Neural cell (in vitro differentiated cells): Measurements from ENCODE around the gene HIKESHI. TPM values are rescaled to one million over a fixed set of nuclear protein-coding genes. Genes with fewer than 3 reads are reported as not detected.

Experiments
- H2AFZ ChIP-seq: fragments of 200-600, 300-800 bp; sonication (generic), shearing (Covaris generic); 2 replicates; pipeline ENCODE4 v1.6.0; 2014; ENCODE audit warnings: low read depth, mild to moderate bottlenecking, antibody characterized with exemption, low read length, moderate library complexity
- H3F3A ChIP-seq: fragments of 200-600 bp; shearing (Covaris generic); 2 replicates; pipeline ENCODE4 v1.6.1; 2016; ENCODE audit warnings: mild to moderate bottlenecking, moderate library complexity, mixed read lengths, antibody characterized with exemption, low read length; ENCODE audit not compliant: insufficient read depth, poor library complexity, severe bottlenecking
- H3K27ac ChIP-seq: fragments of 200-600, 300-800 bp; sonication (generic), shearing (Covaris generic); 2 replicates; pipeline ENCODE4 v1.5.1; 2014; ENCODE audit warnings: mild to moderate bottlenecking, low read length, moderate library complexity
- H3K27me3 ChIP-seq: fragments of 300-800, 200-600 bp; sonication (generic), shearing (Covaris generic); 2 replicates; pipeline ENCODE4 v1.6.0; 2014; ENCODE audit warnings: mild to moderate bottlenecking, low read depth, low read length, moderate library complexity; ENCODE audit not compliant: insufficient read depth
- H3K36me3 ChIP-seq: fragments of 300-800, 200-600 bp; sonication (generic), shearing (Covaris generic); 2 replicates; pipeline ENCODE4 v1.5.1; 2014; ENCODE audit warnings: mild to moderate bottlenecking, antibody characterized with exemption, low read length, moderate library complexity; ENCODE audit not compliant: insufficient read depth
- H3K4me2 ChIP-seq: fragments of 300-800, 200-600 bp; sonication (generic), shearing (Covaris generic); 2 replicates; pipeline ENCODE4 v1.6.0; 2014; ENCODE audit warnings: mild to moderate bottlenecking, low read length
- H3K4me3 ChIP-seq: fragments of 300-800, 200-600 bp; sonication (generic), shearing (Covaris generic); 2 replicates; pipeline ENCODE4 v1.5.1; 2014; ENCODE audit warnings: mild to moderate bottlenecking, low read length, moderate library complexity
- H3K79me2 ChIP-seq: fragments of 200-600 bp; shearing (Covaris generic); replicated peaks from 2 replicates; pipeline ENCODE4 v1.6.0; 2014; ENCODE audit warnings: mild to moderate bottlenecking, low read length, moderate library complexity; ENCODE audit not compliant: insufficient read depth
- H3K9ac ChIP-seq: fragments of 300-800, 200-600 bp; sonication (generic), shearing (Covaris generic); 2 replicates; pipeline ENCODE4 v1.6.1; 2016; ENCODE audit warnings: mild to moderate bottlenecking, low read length, mixed read lengths
- H3K9me2 ChIP-seq: fragments of 200-600 bp; shearing (Covaris generic); 2 replicates; pipeline ENCODE4 v1.6.1; 2016; ENCODE audit warnings: mild to moderate bottlenecking, low read length, mixed read lengths; ENCODE audit not compliant: insufficient read depth
- H3K9me3 ChIP-seq: fragments of 200-600, 300-800 bp; sonication (generic), shearing (Covaris generic); 2 replicates; pipeline ENCODE4 v1.6.1; 2016; ENCODE audit warnings: mild to moderate bottlenecking, mixed run types, low read length, moderate library complexity, mixed read lengths
- H4K20me1 ChIP-seq: fragments of 200-600 bp; shearing (Covaris generic); 2 replicates; pipeline ENCODE4 v1.6.1; 2016; ENCODE audit warnings: mild to moderate bottlenecking, mixed run types; ENCODE audit not compliant: insufficient read depth
- CTCF ChIP-seq: fragments of 450-650 bp; IDR thresholded peaks from 2 replicates; pipeline ENCODE4 v1.5.1; 2014; ENCODE audit warnings: antibody characterized with exemption, mild to moderate bottlenecking, moderate library complexity; ENCODE audit not compliant: poor library complexity, severe bottlenecking
- EP300 ChIP-seq: fragments of 450-650 bp; conservative IDR thresholded peaks from 2 replicates; pipeline ENCODE4 v1.6.1; 2014; ENCODE audit warnings: antibody characterized with exemption, mild to moderate bottlenecking, moderate library complexity; ENCODE audit not compliant: poor library complexity, severe bottlenecking
- EZH2 ChIP-seq: fragments of 200-600, 300-800 bp; shearing (Covaris generic), sonication (generic); IDR thresholded peaks from 2 replicates; pipeline ENCODE4 v1.6.1; 2014; ENCODE audit warnings: antibody characterized with exemption, low read length, borderline replicate concordance, mild to moderate bottlenecking; ENCODE audit not compliant: insufficient read depth, poor library complexity, severe bottlenecking
- MXI1 ChIP-seq: fragments of 450-650 bp; conservative IDR thresholded peaks from 2 replicates; pipeline ENCODE4 v1.6.1; 2014; ENCODE audit warnings: antibody characterized with exemption, mild to moderate bottlenecking; ENCODE audit not compliant: poor library complexity, severe bottlenecking
- POLR2AphosphoS5 ChIP-seq: IDR thresholded peaks from 2 replicates; pipeline ENCODE4 v1.6.1; 2012
- RAD21 ChIP-seq: fragments of 450-650 bp; conservative IDR thresholded peaks from 2 replicates; pipeline ENCODE4 v1.6.1; 2014; ENCODE audit warnings: antibody characterized with exemption, mild to moderate bottlenecking, moderate library complexity
- REST ChIP-seq: IDR thresholded peaks from 2 replicates; pipeline ENCODE4 v1.6.1; 2012; ENCODE audit warnings: borderline replicate concordance
- SMC3 ChIP-seq: fragments of 450-650 bp; conservative IDR thresholded peaks from 2 replicates; pipeline ENCODE4 v1.6.1; 2014; ENCODE audit warnings: antibody characterized with exemption, mild to moderate bottlenecking, moderate library complexity; ENCODE audit not compliant: poor library complexity
- TAF1 ChIP-seq: IDR thresholded peaks from 2 replicates; pipeline ENCODE4 v1.6.1; 2012; ENCODE audit warnings: low read depth
- polyA plus RNA-seq: library from polyadenylated mRNA; depleted of rRNA; stranded (reverse); fragments of >200 nt; gene quantifications from 2 replicates; pipeline ENCODE4 v1.2.3, GENCODE V29; 2014

The HIKESHI gene
- polyA plus RNA-seq, 1 donor from 2014 or later = 180 TPM

- TF ChIP-seq RAD21 (no peak), CTCF (no peak), MXI1 (no peak), REST (no peak), EZH2 (no peak), POLR2AphosphoS5 (no peak), SMC3 (no peak), EP300 (no peak), TAF1 (no peak)
- Histone ChIP-seq H3K27ac (no peak overlapping the region), H3K4me3 (no peak overlapping the region), H3K36me3 (no peaks in the 10 kb centered on the region), H3K27me3 (no peaks in the 10 kb centered on the region), H3K9me3 (no peaks in the 10 kb centered on the region), H3F3A (no peaks in the 10 kb centered on the region), H2AFZ (no peak overlapping the region), H3K9me2 (no peaks in the 10 kb centered on the region), H3K79me2 (no peaks in the 10 kb centered on the region), H4K20me1 (no peaks in the 10 kb centered on the region), H3K9ac (no peak overlapping the region), H3K4me2 (no peak overlapping the region)
These were observed 58.8 kb downstream of the HIKESHI start for GRCh38 chr11:86360775-86361395.

- Histone ChIP-seq H3K27me3 (no peaks in the 10 kb centered on the region), H3K27ac (no peak overlapping the region), H3K4me3 (no peak overlapping the region), H2AFZ (no peak overlapping the region), H3K36me3 (no peaks in the 10 kb centered on the region), H4K20me1 (no peaks in the 10 kb centered on the region), H3K79me2 (no peaks in the 10 kb centered on the region), H3K9me3 (no peaks in the 10 kb centered on the region), H3K4me2 (no peak overlapping the region), H3F3A (no peaks in the 10 kb centered on the region), H3K9me2 (no peaks in the 10 kb centered on the region), H3K9ac (no peak overlapping the region)
- TF ChIP-seq EP300 (no peak), RAD21 (no peak), EZH2 (no peak), MXI1 (no peak), TAF1 (no peak), POLR2AphosphoS5 (no peak), CTCF (no peak), REST (no peak), SMC3 (no peak)
These were observed 61.4 kb downstream of the HIKESHI start for GRCh38 chr11:86363424-86363823.
